Activated gamma-delta T cell (primary cell): ENCODE measurements around the gene ANO7.

ENCODE experiments used
- DNase-seq: peaks from one replicate; lab custom pipeline; 2025; lab: John Stamatoyannopoulos, UW
- total RNA-seq, 2 donors: gene quantifications; one replicate each; lab custom pipeline; 2026; lab: John Stamatoyannopoulos, UW

Gene ANO7, protein sequence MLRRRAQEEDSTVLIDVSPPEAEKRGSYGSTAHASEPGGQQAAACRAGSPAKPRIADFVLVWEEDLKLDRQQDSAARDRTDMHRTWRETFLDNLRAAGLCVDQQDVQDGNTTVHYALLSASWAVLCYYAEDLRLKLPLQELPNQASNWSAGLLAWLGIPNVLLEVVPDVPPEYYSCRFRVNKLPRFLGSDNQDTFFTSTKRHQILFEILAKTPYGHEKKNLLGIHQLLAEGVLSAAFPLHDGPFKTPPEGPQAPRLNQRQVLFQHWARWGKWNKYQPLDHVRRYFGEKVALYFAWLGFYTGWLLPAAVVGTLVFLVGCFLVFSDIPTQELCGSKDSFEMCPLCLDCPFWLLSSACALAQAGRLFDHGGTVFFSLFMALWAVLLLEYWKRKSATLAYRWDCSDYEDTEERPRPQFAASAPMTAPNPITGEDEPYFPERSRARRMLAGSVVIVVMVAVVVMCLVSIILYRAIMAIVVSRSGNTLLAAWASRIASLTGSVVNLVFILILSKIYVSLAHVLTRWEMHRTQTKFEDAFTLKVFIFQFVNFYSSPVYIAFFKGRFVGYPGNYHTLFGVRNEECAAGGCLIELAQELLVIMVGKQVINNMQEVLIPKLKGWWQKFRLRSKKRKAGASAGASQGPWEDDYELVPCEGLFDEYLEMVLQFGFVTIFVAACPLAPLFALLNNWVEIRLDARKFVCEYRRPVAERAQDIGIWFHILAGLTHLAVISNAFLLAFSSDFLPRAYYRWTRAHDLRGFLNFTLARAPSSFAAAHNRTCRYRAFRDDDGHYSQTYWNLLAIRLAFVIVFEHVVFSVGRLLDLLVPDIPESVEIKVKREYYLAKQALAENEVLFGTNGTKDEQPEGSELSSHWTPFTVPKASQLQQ
- total RNA-seq = 0.39 to 0.51 reads per million in 2 donors

DNA sequence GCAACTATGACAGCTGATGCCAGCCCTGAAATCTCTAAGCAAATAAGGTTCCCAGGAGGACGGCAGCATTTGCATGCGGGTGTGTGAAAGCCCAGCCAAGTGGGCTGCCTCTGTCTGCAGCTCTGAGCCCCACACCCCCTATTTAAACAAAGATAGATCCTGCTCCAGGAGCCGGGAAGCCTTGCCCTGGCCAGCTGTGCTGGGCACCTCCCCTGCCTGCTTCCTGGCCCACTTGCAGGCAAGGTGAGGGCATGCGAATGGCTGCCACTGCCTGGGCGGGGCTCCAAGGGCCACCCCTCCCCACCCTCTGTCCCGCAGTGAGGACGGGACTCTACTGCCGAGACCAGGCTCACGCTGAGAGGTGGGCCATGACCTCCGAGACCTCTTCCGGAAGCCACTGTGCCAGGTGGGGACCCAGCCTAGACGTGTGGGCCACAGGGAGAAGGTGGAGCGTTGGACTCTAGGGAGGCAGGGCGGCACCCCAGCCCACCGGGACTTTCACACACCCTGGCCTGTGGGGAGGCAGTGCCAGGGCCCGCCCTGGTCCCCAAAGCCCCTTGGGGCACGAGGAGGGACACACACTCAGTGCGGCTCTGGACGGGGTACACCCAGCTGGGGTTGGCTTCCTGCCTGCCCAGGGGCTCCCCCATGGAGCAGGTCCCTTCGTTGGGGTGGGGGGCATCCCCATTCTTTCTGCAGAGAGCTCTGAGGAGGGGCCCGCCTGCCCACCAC lies at the start of gene ANO7:
TSS of gene ANO7 (plus strand) at position 317 of the 732 bp plus-strand sequence. CDS start 1,387 bp downstream, outside the sequence.
- no peak for DNase-seq

DNA sequence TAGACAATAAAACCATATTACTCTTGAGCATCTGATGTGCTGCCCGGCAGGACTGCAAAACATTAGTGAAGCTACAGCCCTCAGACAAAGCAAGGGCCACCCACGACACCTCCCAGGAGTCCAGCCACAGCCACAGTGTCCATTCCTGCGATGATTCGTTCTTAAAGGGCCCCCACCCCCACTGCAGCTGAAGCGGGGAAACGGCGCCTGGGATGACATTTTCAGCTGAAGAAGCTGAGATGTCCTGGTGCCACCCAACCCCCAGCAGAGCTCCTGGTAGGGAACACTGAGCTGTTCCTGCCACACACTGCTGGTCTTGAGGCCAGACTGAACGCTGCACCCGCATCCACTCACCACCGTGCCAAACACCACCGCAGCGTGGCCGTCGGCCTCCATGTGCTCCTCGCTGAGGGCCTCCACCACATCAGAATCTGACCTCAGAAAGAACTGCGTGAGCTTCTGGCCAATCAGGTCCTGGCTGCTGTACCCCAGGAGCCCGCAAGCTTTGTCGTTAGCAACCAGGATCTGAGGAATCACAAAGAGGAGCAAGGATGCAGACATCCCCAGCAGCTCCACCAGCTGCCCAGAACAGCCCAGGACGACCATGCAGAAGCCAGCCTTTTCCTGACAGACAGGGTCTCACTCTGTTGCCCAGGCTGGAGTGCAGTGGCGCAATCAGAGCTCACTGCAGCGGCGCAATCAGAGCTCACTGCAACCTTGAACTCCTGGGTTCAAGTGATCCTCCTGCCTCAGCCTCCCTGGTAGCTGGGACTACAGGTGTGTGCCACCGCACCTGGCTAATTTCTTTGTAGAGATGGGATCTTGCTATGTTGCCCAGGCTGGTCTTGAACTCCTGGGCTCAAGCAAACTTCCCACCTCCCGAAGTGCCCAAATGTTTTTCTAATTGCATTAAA lies 48.7 kb upstream of the ANO7 start:
- DNase-seq = no peak

DNA sequence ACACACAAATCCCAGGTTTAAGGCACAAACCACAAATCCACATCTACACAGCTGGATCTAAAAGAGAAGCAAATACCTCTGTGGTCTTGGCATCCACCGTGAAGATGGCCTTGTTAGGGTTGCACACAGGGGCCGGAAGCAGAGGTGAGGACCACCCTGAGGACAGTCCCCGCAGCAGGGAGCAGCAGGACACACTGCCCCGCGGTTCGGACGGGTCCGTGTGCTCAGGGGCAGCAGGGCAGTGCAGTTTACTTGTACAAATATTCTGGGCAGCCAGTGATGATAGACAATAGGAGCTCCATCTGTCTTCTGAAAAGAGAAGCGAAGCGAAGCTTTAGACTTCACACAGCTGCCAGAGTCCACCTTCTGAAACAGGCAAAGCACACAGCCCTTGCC lies 48.0 kb upstream of the ANO7 start:
- DNase-seq = no peak

DNA sequence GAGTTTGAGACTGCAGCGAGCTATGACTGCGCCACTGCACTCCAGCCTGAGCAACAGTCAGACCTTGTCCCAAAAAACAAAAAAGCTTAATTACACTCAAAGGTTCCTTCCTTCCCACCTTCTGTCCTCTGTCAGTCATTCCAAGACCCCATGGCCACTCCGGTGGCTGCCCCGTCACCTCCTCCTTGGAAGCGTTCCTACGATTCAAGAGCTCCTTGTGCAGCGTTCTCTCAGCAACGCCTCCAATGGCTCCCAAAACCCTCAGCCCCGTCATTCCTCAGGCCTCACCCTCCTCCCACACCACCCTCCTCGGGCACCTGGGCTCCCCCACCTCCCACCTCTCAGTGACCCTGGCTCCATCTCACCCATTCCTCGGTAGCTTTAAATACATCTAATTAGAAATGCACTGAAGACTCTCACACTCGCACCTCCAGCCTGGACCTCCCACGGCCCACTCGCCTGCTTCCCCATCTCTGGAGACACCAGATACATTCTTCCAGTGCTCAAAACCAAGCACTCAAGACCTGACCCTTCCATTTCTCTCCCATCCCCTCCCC lies 47.2 kb upstream of the ANO7 start:
- DNase-seq = no peak

DNA sequence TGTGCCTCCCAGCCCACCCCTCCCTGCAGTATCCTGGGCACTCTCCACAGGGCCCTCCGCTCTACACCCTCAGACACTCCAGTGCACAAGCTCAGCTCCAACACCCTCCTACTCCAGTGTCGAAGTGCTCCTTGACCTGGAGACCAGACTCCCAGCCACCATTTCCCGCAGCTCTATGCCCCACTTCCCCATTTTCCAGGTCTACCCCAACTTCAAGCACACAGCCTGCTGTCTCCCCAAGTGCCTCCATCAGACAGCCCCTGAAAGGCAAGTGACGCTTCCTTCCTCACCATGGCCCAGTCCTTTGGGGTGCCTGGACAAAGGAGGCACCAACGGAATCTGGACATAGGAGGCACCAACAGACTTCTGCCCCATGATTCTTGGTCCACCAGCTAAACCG lies 46.4 kb upstream of the ANO7 start:
- no peak for DNase-seq

DNA sequence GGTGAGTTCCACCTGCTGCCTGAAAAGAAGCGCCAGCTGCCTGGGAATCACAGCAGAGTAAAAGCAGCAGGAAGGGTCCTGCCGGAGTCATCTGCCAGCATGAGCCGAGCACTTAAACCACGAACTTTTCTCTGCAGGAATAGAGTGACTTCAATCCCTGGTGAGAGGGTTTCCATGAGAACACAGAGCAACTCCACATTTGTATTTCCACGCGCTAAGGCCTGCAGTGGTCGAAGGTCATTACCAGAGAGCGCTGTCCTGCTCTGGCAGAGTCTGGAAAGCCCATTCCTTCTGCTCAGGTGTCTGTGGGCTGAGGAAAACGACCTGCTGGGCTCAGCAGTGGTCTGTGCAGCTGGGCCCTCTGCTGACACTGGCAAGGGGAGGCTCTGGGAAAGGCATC lies 45.9 kb upstream of the ANO7 start:
- DNase-seq = no peak

DNA sequence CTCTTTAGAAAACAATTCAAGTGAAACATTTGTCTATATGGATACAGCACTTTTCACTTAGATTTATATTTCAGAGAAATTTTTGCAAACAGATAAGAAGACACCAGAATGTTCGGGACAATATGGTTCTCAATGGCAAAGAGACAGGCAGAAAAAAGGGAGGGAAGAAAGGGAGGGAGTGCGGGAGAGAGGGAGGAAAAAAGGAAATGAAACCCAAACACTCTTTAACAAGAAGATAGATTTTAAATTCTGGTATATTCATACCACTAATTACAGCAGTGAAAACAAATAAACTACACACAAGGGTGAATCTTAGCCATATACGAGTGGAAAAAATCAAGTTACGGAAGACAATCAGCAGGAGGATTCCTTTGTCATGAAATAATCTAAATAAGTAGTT lies 42.2 kb upstream of the ANO7 start:
- no peak for DNase-seq

DNA sequence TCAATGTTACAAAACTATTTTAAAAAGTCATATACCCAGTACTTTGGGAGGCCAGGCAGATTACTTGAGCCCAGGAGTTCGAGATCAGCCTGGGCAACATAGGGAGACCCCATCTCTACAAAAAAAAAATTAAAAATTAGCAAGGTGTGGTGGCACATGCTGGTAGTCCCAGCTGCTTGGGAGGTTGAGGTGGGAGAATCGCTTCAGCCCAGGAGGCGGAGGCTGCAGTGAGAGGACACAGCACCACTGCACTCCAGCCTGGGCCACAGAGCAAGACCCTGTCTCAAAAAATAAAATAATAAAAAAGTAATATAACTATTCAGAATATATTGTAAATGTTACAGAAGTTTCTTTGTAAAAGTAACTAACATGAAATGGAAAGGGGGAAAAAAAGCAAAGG lies 41.1 kb upstream of the ANO7 start:
- DNase-seq = no peak

DNA sequence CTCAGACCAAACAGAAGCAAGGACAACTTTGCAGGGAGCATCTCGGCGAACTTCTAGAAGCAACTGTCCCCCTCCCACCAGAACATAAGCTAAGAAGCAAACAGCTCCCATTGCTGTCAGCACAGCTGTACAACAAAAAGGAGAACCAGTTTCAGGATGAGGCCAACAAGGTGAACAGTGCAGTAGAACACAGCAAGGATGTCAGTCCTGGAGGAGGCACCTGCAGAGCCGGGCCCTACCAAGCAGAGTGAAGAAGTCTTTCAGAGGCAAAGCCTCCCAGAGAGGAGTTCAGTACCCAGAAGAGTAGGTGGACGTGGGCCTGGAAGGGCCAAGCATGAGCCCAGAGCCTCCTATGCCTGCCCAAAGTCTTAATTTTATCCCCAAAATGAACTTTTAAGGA lies 40.2 kb upstream of the ANO7 start:
- DNase-seq = no peak

DNA sequence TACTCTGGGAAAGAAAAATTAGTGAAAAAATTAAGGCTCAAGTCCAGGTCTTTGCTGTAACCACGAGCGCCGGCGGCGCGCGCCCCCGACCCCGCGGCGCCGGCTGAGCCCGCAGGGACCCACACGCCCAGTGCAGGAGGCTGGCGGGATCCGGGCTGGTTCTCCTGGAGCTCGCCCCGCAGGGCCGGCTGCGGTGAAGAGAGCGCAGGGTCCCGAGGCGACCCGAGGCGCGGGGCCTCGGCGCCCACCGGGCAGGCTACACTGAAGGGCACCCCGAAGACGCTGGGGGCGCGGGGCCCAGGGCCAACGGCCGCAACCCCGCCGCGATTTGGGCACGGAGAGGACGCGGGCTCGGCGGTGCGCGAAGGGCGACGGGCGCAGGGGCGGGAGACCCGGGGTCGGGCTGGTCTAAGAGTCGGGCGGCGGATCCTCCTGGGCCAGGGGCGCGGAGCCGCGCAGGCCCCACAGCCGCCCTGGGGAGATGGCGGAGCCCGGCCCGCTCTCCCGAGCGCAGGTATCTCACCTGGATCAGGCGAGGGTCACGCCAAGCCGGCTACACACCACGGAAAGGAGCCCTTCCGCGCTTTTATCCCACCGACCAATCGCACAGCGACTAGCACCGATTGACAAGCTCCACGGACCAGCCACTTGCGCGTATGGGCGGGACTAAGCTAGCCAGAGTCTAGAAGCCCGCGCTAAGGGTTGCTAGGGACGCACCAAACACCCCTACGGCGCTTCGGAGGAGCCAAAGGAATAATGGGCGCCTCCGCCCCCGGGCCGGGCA lies 39.4 kb upstream of the ANO7 start, which contains the start of gene PASK:
TSS of gene PASK (minus strand) at position 582 of the 784 bp plus-strand sequence. CDS start 6,440 bp downstream, outside the sequence.
- DNase-seq = peak; percentile 61

DNA sequence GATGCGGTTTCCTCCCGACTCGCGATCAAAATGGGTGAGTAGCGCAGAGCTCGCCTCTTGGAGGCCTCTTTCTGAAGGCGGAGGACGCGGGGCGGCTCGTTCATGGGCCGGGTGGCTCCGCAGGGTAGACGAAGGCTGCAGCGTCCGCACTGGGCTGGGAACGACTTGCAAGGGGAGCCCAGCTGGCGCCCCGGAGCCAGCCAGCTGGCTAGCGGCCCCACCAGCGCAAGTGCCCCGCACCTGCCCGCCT lies 38.9 kb upstream of the ANO7 start:
- no peak for DNase-seq

DNA sequence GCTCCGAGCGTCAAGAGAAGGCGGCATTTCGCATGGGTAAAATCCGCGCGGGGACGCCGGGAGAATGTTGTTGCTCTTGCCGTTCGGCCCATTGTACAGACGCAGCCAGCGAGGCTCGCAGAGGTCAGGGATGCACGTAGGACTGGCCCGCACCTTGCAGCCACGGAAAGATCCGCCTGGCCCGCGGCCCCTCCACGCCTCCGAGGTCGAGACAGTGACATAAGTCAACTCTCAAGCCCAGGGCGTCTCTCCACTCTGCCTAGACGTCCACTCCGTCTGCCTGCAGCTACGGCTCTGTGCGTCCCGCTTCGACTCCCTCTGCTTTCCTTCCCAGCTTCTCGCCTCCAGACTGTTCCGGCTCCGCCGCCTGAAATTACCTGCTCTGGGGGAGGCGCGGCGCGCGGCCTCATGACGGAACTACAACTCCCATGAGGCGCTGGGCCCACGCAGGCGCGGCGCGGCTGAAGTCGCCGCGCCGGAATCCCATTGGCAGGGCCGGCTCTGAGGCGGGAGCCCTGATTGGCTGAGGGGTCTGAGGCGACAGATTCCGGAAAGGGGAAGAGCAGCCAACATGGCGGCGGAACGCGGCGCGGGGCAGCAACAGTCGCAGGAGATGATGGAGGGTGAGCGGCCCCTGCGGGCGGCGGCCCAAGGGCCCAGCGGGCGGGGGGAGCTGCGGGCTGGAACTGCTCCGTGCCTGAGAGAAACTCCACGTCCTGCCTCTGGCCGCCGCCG lies 38.4 kb upstream of the ANO7 start, which contains the start of gene PPP1R7:
TSS of gene PPP1R7 (plus strand) at position 543 of the 735 bp plus-strand sequence. CDS start at position 572, 29 bp downstream.
- peak; percentile 91 for DNase-seq

DNA sequence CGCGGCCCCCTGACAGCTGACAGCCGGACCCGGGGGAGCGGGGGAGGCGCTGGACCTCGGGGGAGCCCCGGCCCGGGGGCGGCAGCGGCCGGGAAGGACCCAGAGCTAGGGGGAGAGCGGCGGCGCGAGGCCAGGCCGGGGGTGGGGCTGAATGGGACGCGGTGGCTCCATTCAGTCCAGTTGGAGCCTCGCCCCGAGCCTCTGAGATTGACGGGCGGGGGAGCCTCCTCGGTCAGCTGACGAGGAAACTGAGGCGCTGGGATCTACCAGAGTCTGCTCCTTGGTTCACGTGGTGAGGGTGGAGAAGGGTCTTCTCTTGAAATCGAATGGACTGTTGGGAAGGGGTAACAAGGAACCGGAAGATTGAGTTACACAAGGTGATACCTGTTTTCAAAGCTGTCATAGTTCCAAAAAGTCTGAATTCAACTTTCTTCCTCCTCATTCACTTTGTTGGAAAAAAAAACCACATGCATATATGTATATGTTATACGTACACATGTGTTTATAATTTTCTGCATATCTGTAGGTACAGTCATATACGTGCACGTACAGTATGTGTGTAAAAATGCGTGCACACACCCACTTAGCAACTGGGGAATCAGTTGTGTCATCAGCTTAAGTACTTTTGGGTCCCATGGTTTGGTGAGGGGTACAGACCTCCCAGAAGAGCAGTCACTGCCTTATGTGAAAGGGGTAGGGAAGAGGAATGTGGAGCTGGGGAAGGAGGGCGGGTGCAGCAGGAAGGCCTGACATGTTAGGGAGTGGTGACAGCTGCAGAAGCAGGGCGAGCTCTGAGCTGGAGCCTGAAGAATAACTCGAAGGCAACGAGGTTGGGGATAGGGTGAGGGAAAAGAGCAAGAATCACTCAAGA lies 37.6 kb upstream of the ANO7 start:
- no peak for DNase-seq

DNA sequence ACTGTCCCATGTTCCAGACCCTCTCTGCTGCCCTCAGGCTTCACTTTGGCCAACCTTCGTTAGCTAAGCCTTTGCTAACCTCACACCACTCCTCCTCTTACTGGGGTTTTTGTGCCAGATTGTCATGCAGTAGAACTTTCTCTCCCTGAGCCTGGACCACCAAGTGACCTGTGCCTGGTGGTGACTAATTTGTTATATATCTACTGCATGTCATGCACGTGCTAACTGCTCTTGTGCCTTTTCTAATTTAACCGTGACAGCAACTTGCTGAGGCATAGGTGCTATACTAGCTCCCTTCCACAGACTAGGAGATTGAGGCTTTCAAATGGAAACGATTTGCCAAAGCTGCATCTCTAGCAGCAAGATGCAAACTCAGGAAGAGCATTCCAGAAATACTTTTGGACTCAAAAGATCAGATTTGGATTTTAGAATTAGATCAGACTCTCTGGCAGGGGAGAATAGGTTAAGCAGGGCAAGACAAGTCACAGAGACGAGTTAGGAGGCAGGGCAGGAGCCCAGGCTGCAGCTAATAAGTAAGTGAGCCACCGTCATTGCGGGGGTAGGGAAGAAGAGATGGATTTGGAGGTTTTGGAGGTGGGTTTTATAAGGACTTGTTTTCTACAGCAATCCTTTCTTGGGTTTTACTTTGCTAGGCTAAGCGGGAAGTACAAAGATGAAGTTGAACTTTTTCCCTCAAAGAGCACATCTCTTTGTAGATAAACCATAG lies 36.4 kb upstream of the ANO7 start:
- no peak for DNase-seq

DNA sequence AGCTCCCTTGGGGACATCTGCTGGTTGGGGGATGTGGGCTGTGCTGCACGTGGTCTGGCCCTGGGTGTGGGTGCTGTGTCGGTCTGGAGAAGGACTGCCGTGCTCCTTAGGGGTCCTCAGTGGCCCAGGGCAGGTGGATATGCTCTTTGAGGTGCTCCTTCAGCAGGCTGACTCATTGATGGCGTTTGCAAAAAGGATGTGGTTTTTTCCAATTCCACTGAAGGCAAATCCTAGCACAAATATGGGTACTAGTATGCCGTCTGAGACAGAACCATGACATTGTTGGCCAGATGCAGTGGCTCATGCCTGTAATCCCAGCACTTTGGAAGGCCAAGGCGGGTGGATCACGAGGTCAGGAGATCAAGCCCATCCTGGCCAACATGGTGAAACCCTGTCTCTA lies 34.9 kb upstream of the ANO7 start:
- DNase-seq = no peak

DNA sequence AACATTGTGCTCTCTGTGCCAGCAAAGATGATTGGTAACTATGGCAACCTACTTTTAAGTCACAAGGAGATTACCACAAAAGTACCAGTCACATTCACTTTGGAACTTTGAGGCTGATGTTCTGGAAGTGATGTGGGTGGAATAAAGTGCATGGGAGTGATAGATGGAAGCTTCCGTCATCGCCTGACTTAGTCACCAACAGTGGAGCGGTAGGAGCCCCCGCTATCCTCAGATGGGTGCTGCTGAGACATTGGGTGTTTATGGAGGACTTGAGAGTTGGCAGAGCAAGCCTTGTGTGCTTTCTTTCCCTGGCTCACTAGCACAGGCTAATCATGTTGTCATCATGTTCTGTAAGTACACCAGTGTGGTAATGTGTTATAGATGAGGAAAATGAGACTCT lies 33.6 kb upstream of the ANO7 start:
- DNase-seq = no peak

DNA sequence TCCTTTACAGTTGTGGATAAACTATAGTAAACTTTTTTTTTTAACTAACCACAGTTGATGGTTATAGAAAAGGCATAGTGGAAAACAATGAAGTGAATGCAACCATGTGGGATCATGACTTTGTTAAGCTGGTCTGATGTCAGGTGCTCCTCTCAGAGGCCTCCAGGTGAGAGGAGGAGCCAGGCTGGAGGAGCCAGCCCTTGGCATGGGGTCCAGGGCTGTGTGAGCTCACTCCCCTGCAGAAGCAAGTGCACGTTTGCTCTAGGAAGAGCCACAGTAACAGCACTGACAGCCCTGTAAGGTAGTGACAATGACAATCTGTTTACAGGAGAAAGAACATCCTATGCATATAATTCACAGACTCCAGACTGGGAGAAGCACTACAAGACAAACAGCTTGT lies 32.5 kb upstream of the ANO7 start:
- no peak for DNase-seq

DNA sequence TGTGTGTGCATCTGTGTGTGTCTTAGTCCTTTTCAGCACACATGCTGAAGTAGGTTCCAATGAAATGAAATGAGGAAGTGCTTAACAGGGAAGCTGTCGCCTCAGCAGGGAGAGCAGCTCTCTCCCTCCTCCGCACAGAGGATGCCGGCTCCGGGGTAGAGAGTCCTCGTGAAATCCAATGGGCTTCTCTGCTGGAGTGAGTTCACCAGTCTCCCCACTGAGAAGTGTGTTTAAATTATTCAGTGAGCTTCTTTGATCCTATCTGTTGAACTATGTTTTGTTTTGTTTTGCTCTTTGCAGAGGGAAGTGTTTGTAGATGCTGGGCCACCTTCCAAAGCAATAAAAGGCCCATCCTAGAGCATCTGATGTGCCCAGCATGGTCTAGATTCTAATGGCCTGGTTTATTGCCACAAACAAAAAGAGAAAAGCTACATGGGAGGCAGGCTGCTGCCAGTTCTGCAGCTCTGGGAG lies 31.5 kb upstream of the ANO7 start:
- no peak for DNase-seq
